SK-N-SH treated with all-trans-retinoic acid at 6 μM for 48 hours (cell line): Measurements from ENCODE around the gene SCAMP5.

Experiments
- BACH2 ChIP-seq: fragments of 250-450 bp; sonication (Bioruptor Pico); IDR thresholded peaks from 2 replicates; pipeline ENCODE4 v1.9.0; 2021; ENCODE audit warnings: mild to moderate bottlenecking, borderline replicate concordance
- CSDC2 ChIP-seq: fragments of 250-450 bp; sonication (Bioruptor Pico); IDR thresholded peaks from 2 replicates; pipeline ENCODE4 v1.5.0; 2020; ENCODE audit warnings: mild to moderate bottlenecking, moderate library complexity
- OSR1 ChIP-seq: fragments of 250-450 bp; sonication (Bioruptor Pico); IDR thresholded peaks from 2 replicates; pipeline ENCODE4 v1.8.0; 2022; ENCODE audit warnings: moderate library complexity, mild to moderate bottlenecking, inconsistent platforms
- ZFP3 ChIP-seq: fragments of 250-450 bp; sonication (Bioruptor Pico); IDR thresholded peaks from 2 replicates; pipeline ENCODE4 v1.5.0; 2020; ENCODE audit warnings: mild to moderate bottlenecking, moderate library complexity
- ZFP30 ChIP-seq: fragments of 450-650 bp; formaldehyde crosslinking; IDR thresholded peaks from 2 replicates; pipeline ENCODE4 v1.5.0; 2022; ENCODE audit warnings: mild to moderate bottlenecking, moderate library complexity
- ZNF565 ChIP-seq: fragments of 450-650 bp; formaldehyde crosslinking; conservative IDR thresholded peaks from 2 replicates; pipeline ENCODE4 v1.5.0; 2020; ENCODE audit warnings: low read depth, mild to moderate bottlenecking, moderate library complexity
- ZNF8 ChIP-seq: fragments of 450-650 bp; formaldehyde crosslinking; IDR thresholded peaks from 2 replicates; pipeline ENCODE4 v1.5.0; 2020; ENCODE audit warnings: mild to moderate bottlenecking, moderate library complexity

DNA sequence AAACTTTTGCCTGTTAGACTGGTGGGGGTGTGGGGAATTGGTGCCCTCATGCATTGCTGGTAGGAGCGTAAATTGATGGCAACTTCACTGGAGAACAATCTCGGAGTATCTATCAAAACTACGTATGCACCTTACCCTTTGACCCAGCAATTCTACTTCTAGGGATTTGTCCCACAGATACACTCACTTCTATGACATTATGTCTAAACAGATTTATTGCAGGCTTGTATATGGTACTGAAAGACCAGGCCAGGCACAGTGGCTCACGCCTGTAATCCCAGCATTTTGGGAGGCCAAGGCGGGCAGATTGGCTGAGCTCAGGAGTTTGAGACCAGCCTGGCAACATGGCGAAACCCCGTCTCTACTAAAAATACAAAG lies 58.4 kb downstream of the SCAMP5 start:
- no peak for TF ChIP-seq ZFP30 (CRISPR knock-in tag)
- no peak for TF ChIP-seq ZNF565 (CRISPR knock-in tag)
- TF ChIP-seq OSR1 (CRISPR knock-in tag), result no peak
- no peak for TF ChIP-seq ZNF8
- no peak for TF ChIP-seq CSDC2 (CRISPR knock-in tag)
- no peak for TF ChIP-seq BACH2 (CRISPR knock-in tag)
- no peak for TF ChIP-seq ZFP3 (CRISPR knock-in tag)
